HEK293 (cell line): Measurements from ENCODE around the gene RFC1.

Source experiments
- AEBP2 ChIP-seq: fragments of 450-650 bp; formaldehyde crosslinking; IDR thresholded peaks from 2 replicates; pipeline ENCODE4 v1.5.1; 2016; ENCODE audit warnings: missing biosample characterization, missing genetic modification characterization, borderline replicate concordance
- KLF16 ChIP-seq: fragments of 450-650 bp; formaldehyde crosslinking; IDR thresholded peaks from 2 replicates; pipeline ENCODE4 v1.5.1; 2017; ENCODE audit warnings: missing biosample characterization, missing genetic modification characterization
- ZBTB44 ChIP-seq: fragments of 450-650 bp; IDR thresholded peaks from 2 replicates; pipeline ENCODE4 v1.5.1; 2018; ENCODE audit warnings: missing biosample characterization, mild to moderate bottlenecking, missing genetic modification characterization
- ZEB2 ChIP-seq: fragments of 450-650 bp; formaldehyde crosslinking; IDR thresholded peaks from 2 replicates; pipeline ENCODE4 v1.5.1; 2016; ENCODE audit warnings: missing biosample characterization, missing genetic modification characterization
- ZNF133 ChIP-seq: fragments of 450-650 bp; formaldehyde crosslinking; IDR thresholded peaks from 2 replicates; pipeline ENCODE4 v1.5.1; 2016; ENCODE audit warnings: missing biosample characterization, missing genetic modification characterization
- ZNF670 ChIP-seq: fragments of 450-650 bp; formaldehyde crosslinking; IDR thresholded peaks from 2 replicates; pipeline ENCODE4 v1.5.1; 2016; ENCODE audit warnings: missing biosample characterization, missing genetic modification characterization, low read depth
- TF ChIP-seq, protein P1 (sequence below): fragments of 450-650 bp; formaldehyde crosslinking; IDR thresholded peaks from 2 replicates; pipeline ENCODE4 v1.5.1; 2016; ENCODE audit warnings: missing biosample characterization, missing genetic modification characterization
- TF ChIP-seq, protein P2 (sequence below): fragments of 450-650 bp; formaldehyde crosslinking; IDR thresholded peaks from 2 replicates; pipeline ENCODE4 v1.5.1; 2016; ENCODE audit warnings: missing biosample characterization, missing genetic modification characterization

- TF ChIP-seq ZBTB44 (no peak), ZEB2 (no peak), AEBP2 (tag by site-specific recombination) (no peak), KLF16 (no peak), ZNF670 (tag by site-specific recombination) (no peak), ZNF133 (tag by site-specific recombination) (no peak)
- TF ChIP-seq, protein P1, sequence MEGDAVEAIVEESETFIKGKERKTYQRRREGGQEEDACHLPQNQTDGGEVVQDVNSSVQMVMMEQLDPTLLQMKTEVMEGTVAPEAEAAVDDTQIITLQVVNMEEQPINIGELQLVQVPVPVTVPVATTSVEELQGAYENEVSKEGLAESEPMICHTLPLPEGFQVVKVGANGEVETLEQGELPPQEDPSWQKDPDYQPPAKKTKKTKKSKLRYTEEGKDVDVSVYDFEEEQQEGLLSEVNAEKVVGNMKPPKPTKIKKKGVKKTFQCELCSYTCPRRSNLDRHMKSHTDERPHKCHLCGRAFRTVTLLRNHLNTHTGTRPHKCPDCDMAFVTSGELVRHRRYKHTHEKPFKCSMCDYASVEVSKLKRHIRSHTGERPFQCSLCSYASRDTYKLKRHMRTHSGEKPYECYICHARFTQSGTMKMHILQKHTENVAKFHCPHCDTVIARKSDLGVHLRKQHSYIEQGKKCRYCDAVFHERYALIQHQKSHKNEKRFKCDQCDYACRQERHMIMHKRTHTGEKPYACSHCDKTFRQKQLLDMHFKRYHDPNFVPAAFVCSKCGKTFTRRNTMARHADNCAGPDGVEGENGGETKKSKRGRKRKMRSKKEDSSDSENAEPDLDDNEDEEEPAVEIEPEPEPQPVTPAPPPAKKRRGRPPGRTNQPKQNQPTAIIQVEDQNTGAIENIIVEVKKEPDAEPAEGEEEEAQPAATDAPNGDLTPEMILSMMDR (tag by site-specific recombination) = no peak
- TF ChIP-seq, protein P2, sequence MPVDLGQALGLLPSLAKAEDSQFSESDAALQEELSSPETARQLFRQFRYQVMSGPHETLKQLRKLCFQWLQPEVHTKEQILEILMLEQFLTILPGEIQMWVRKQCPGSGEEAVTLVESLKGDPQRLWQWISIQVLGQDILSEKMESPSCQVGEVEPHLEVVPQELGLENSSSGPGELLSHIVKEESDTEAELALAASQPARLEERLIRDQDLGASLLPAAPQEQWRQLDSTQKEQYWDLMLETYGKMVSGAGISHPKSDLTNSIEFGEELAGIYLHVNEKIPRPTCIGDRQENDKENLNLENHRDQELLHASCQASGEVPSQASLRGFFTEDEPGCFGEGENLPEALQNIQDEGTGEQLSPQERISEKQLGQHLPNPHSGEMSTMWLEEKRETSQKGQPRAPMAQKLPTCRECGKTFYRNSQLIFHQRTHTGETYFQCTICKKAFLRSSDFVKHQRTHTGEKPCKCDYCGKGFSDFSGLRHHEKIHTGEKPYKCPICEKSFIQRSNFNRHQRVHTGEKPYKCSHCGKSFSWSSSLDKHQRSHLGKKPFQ (tag by site-specific recombination) = no peak
Measured at GRCh38 chr4:39406763-39407583, 40.8 kb upstream of the RFC1 start, which contains the start of gene KLB.
